ENCODE results near the gene SORCS2.

The SORCS2 gene

GRCh38 chr4:7780751-7781348 is 588.5 kb downstream of the SORCS2 start:
- no peak for TF ChIP-seq CTCF (IDR thresholded peaks at IDR 0.05; ENCODE audit: extremely low read depth, missing control alignments)
- no peak for DNase-seq (ENCODE audit: low spot score)

GRCh38 chr4:7781366-7781765 is 589.0 kb downstream of the SORCS2 start:
- DNase-seq (ENCODE audit: low spot score): no peak
- TF ChIP-seq CTCF (IDR thresholded peaks at IDR 0.05; ENCODE audit: extremely low read depth, missing control alignments): no peak

DNA sequence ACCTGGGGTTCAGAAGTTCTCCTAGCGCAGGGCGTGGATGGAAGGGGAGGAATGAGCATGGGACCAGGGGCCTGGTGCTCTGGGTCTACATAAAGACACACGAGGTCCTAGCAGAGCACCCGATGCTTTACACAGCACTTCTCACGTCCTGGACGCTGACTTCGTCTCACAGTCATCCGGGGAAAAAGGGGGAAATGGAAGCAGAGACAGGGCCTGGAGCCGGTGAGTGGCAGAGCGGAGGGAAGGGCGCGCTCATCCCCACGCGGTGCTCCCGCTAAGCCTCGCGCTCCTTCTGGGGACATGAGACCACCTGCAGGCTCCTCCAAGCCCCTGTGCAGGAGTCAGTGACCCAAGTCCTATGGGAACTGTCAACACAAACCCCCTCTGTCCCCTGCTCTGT is 589.7 kb downstream of the SORCS2 start:
- DNase-seq (ENCODE audit: low spot score): no peak
- TF ChIP-seq CTCF (IDR thresholded peaks at IDR 0.05; ENCODE audit: extremely low read depth, missing control alignments): no peak

DNA sequence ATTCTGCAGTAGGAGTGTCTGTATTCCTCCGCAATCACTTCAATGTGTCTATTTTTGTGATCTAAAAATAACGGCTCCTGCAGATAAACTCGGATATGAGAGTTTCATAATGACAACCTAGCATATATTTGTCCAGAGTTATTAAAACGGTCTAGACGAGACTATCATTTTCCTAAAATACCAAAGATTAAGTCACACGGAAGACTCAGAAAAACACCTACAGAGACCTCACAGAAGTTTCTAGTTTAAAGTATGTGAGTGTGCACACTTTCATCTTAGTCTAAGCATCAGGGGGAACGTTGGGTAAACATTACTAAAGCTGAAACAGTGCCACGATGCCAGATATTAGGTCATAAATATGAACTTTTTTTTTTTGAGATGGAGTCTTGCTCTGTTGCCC is 590.4 kb downstream of the SORCS2 start:
- DNase-seq (ENCODE audit: low spot score): no peak

DNA sequence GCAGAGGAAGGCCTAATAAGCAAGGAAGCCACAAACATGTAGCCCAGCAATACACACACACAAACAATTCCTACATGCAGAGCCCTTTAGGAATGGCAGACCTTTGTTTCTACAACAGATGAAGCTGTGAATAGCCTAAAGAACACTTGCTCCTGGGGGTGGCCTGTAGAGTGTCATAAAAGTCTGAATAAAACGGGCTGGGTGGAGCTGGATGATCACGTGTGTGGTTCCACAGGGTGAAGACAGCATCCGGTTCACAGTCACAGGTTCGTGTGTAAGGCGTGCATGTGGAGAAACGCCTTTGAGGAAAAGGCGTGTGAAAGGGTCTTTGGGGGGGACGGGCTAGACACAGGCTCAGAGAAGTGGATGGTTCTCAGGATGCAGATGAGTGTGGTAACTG is 591.2 kb downstream of the SORCS2 start:
- no peak for DNase-seq (ENCODE audit: low spot score)
- no peak for TF ChIP-seq CTCF (IDR thresholded peaks at IDR 0.05; ENCODE audit: extremely low read depth, missing control alignments)

More for the DNA sequence above, 590.4 kb downstream of the SORCS2 start:
- TF ChIP-seq CTCF (IDR thresholded peaks at IDR 0.05; ENCODE audit: extremely low read depth, missing control alignments): no peak

- no peak for DNase-seq (ENCODE audit: low spot score)
- TF ChIP-seq CTCF (IDR thresholded peaks at IDR 0.05; ENCODE audit: extremely low read depth, missing control alignments): no peak
These were observed 592.0 kb downstream of the SORCS2 start for GRCh38 chr4:7784131-7784870.

GRCh38 chr4:7785017-7785416 is 592.7 kb downstream of the SORCS2 start:
- TF ChIP-seq CTCF (IDR thresholded peaks at IDR 0.05; ENCODE audit: extremely low read depth, missing control alignments): no peak
- DNase-seq (ENCODE audit: low spot score): no peak

Measured in GM20000 (cell line).